Measurements from ENCODE around the gene ADISSP.

Gene ADISSP

DNA sequence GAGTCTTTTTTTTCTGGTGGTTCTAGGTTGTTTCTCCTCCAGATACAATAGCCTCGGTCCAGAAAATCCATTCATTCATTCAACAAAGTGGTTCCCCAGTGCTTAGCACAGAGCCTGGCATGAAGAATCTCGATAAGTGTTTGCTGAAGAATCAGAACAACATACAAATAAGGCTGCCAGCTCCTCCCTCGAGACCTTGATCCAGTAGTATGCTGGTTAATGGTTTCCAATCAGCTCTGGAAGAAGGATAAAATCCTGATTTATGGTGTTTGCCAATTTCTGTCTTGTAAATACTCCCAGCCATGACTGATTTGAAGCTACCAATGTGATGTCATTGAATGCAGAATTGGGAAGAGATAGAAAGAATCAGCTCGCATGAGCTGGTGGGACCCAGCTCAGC lies 31.8 kb downstream of the ADISSP start:
- no peak for DNase-seq

DNA sequence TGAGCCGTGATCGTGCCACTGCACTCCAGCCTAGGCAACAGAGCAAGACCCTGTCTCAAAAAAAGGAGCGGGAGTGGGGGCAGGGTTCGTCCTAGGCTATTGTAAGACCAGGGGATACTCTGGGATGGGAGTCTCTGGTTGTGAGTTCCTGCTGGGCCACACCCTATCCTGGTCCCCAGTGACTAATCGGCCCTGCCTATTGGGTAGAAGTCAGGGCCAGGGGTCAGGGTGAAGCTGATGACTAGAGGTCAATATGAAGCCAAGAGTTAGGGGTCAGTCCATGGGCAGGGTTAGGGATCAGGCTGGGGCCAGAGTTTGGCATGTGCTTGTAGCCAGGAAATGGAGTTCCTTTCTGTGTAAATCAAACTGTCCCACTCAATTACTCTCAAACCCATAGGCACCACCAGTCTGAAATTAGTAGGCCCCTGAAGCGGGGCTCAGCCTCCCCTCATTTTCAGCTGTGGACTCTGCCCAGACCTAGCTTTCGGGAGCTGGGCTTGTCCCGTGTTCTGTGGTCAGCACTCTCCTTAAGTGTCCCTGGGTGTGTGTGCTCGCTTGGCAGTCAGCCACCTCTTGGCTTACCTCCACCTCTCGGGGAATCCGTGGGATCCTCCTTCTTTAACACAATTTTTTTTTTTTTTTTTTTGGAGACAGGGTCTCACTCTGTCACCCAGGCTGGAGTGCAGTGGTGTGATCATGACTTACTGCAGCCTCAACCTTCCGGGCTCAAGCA lies 33.3 kb downstream of the ADISSP start:
- DNase-seq: no peak

DNA sequence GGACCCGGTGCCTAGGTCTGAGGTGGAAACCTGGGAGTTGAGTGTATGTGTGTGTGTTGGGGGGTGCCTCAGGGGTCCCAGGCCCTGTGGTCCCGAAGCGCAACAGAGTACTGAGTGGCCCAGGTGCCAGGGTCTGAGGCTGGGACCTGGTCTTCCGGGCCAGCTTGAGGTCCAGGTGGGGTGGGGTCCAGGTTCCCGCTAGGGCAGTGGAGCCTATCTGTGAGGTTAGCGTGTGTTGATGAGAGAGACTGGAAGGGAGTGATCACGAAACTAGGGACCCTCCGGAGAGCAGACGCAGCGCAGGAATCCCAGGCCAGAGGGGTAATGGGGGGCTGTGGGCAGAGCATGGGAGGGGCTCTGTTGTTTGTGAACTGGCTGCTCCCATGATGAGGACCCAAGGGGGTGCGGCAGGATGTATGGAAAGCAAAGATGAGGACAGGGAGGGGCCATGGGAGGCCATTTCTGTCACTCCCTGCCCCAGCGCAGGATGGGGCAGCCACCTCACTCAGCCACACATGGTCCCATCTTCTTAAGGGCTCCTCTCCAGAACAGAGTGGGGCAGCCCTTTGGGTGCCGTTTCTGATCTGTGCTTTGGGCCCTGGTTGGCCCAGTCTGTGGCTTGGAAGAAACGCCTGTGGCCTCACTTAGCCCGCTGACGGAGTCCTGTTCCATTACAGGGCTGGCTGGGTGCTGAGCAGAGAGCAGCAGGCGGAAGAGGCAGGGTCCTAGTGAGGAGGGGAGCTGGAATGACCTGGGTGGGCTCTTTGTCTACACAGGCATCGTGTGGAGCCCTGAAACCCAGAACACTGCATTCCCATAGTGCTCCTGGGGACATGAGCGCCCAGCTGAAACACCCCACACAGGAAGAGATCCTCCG lies 34.2 kb downstream of the ADISSP start:
- DNase-seq: no peak

DNA sequence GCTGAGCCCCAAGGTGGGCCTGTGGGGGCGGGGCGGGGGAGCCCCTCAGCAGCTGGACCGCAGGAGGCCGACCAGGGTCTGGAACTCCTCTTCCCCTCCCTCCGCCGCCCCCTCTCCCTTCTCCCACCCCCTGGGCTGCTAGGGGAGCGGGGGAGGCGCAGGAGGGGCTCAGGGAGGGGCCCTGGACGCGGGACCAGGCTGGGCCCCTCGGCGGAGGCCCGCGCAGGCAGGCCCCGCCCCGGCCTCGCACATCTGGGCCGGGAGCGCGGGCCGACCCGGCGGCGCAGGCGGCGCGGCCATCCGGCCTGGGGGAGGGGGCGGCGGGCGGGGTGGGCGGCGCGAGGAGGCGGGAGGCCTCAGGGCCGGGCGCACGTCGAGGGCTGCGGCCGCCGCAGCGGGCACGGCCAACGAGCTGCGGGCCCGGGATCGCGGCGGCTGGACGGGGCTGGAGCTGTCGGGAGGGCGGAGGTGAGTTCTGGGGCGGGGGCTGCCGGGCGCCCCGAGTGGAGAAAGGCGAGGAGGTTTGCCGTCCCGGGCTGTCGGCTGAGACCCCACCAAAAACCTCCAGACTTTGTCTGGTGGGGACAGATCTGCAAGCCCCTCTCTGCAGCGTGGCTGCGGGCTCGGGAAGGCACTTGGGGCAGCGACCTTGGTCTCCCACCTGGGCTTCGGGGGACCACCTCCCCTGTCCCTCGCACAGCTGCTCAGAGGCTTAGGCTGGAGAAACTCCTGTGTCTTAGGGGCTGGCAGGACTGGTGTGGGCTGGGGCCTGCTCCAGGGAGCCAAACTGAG lies 35.0 kb downstream of the ADISSP start, which contains the start of gene HSPA12B:
Gene HSPA12B (plus strand): TSS at position 359 of the 792 bp plus-strand sequence. CDS start 5,990 bp downstream, outside the sequence.
- no peak for DNase-seq

DNA sequence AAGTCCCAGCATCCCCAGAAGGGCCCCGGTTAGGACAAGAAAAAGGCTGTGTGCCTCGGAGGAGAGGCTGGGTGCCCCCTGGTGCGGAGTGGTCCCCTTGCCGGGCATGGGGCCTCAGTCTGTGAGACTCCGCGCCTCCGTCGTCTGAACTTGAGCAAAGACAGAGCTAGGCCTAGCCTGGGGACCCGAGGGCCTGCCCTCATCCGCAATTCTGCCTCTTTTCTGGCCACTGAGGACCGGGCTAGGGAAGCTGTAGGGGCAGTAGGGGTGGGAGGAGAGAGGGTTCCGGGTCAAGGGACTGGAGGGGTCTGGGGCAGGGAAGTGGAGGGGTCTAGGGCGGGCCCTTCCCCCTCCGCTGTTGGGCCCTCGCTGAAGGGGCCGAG lies 35.6 kb downstream of the ADISSP start:
- DNase-seq: no peak

DNA sequence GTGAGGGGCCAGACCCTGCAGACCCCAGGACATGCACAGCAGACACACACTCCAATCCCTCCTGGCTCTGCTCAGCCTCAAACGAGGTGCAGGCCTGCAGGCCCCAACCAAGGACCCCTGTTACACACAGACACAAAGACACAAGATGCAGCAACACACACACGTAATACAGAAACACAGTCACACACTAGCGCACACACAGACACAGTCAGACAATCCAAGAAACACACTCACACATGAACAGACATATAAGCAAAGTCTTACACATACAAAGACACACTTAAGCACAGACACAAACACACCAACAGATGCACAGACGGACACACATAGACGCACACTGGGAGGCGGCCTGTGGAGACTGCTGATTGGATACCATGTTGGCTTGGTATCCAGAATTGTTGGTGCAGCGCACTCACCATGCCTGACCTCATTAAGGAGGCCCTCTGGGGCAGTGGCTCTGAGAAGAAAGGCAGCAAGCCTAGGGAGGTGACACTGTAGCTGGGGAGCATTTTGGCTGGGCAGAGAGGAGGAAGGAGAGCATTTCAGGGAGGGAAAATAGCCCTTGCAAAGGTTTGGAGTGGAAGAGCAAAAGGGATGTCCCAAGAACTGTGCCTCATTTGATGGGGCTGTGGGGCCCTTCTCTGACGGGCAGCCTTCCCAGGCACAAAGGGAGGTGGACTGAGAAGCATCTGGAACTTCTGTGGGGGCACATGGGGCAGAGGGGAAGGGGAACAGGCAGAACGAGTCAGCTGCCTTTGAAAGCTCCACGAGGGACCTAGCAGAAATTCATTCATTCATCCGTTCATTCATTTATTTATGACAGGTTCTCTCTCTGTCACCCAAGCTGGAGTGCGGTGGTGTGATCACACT lies 36.5 kb downstream of the ADISSP start:
- no peak for DNase-seq

DNA sequence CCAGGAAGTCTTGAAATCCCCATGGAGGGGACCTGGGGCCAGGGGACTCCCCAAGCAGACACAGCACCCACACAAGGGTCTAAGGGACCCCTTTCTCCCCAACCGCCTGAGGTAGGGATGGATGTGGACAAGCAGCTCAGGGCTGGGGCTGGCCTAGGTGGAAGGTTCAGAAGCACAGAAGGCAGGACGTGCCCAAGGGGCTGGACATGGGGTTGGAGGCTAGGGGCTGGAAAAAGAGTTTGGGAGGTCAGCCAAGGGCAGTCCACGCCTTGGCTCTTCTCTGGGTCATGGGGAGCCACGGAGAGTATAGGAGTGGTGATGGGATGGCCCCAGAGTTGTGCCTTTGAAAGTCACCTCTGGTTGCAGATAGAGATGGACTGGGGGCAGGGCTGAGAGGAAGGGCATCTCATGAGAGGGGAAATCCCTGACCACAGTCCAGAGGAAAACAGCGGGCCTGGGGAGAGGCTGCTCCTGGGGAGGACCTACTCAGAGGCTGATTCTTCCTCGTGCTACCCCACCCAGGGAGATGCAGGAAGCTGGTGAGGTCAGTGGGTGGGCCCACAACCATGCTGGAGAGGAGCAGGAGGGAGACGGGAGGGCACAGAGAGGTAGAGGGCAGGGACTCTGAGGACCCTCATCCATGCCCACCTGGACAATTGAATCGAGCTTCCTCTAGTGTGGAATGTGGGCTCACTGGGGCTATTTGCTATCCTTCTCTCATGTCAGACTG lies 37.6 kb downstream of the ADISSP start:
- no peak for DNase-seq

DNA sequence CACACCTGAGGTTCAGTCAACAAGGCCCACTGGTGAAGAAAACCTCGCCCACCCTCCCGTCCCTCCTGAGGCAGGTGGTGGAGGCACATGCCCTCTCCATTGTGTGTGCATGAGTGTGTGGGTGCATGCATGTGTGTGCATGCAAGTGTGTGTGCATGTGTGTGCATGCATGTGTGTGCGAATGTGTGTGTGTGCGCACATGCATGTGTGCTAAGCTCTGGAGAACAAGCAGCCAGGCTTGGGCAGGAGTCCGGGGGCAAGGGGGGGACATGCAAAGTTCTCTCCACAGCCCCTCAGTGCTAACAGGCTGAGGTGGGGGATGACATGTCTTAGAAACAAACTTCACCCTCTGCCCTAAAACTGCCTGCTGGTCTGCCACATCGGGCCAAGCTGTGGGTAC lies 38.2 kb downstream of the ADISSP start:
- no peak for DNase-seq

DNA sequence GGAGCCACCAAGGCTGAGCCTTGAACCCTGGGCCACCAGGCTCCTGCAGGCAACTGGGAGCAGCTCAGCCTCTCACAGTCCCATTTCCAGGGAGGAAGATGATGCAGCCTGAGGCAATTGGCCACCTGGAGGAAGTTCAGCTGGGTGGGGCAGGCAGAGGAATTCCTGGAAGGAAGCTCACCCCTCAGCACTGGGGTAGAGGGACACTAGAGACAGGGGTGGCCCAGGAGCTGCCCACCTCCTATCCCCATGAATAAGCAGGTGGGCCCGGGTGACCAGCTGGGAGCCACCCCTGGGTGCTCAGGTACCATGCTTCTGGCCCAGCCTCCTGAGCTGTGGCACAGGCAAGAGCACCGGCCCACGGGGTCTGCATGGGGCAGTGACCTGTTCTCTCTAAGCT lies 38.7 kb downstream of the ADISSP start:
- no peak for DNase-seq

DNA sequence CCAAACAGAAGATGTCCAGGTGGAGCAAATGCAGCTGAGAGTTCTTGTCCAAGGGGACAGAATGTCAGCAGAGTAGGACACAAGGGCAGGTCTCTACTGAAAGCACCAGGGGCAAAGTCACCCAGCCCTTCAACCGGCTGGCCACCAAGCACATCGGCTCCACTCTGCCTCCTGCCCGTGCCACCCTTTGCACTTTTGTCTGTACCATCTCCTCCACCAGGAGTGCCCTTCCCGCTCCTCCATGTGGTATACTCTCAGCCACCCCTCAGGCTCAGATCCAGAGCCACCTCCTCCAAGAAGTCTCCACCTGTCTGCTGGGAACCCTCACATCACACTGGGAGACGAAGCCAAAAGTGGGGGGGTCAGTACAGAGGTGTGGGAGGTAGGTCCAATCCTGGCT lies 39.2 kb downstream of the ADISSP start:
- DNase-seq: no peak

DNA sequence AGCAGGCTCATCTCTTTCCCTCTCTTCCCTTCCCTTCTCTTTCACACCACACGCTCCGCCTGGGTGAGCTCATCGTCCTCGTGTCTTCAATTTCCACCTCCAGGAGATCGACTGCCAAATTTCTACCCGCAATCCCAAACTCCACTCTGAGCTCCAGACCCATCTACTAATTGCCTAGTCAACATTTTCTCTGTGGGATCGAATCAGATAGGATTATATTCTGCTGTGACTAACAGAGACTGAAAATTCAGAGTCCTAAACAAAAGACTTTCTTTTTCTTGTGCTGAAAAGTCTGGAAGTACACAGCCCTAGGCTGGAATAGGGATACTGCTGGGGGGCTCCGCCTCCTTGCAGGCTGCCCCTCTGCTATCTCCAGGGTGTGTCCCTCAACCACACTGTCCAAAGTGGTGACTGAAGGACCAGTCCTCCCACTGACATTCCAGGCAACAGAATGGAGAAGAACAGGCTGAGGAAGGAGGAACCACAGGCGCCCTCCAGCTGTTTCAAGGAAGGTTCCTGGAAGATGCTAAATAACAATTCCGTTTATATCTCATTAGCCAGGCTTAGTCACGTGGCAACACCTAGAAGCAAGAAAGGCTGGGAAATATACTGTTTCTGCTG lies 40.0 kb downstream of the ADISSP start:
- DNase-seq: no peak

DNA sequence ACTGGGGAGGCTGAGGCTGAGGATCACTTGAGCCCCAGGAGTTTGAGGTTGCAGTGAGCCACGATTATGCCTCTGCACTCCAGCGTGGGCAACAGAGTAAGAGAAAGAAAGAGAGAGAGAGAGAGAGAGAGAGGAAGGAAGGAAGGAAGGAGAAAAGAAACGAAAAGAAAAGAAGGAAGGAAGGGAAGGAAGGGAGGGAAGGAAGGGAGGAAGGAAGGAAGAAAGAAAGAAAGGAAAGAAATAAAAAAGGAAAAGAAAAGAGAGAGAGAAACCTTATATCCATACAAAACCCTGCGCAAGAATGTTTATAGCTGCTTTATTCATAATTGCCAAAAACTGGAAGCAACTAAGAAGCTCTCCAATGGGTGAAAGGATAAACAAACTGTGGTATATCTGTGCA lies 43.2 kb downstream of the ADISSP start:
- no peak for DNase-seq

DNA sequence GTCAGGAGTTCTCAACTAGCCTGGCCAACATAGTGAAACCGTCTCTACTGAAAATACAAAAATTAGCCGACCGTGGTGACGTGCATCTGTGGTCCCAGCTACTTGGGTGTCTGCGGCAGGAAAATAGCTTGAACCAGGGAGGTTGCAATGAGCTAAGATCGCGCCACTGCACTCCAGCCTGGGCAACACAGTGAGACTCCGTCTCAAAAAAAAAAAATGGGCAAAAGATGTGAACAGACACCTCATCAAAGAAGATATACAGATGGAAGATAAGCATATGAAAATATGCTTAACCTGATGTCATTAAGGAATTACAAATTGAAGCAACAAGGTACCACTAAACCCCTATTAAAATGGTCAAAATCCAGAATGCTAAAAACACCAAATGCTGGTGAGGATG lies 44.3 kb downstream of the ADISSP start:
- DNase-seq: no peak

DNA sequence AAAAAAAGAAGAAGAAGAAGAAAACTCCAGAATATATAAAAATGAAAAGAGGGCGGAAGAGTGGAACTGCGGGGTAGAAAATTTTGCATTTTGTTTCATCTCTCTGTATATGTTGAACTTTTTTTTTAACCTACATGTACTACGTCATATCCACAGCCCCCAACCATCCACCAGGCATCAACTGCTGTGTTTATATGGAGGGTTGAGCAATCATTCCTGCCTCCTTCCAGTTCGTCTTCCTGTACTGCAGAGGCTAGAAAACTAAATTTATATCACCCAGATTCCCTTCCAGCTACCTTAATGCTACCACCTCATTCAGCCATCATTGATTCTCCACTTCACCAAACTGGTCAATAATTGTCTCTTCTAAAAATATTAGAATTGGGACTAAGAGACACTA lies 45.6 kb downstream of the ADISSP start:
- DNase-seq: no peak

DNA sequence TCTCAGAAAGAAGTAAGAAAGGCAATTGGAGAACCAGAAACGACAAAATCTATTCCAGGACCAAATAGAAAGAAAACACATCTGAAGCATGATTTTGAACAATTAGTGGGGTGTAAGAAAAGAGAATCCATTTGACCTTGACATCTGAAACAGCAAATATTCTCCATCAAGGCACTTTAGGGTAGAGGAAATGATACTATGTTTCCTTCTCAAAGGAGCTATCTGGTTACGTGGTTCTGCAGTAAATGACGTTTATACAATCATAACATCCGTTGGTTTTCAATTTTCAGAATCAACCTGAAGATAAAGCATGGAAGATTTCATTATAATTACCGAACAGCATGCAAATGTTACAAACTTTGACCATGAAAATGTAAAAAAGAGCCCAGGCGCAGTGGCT lies 46.9 kb downstream of the ADISSP start:
- no peak for DNase-seq

DNA sequence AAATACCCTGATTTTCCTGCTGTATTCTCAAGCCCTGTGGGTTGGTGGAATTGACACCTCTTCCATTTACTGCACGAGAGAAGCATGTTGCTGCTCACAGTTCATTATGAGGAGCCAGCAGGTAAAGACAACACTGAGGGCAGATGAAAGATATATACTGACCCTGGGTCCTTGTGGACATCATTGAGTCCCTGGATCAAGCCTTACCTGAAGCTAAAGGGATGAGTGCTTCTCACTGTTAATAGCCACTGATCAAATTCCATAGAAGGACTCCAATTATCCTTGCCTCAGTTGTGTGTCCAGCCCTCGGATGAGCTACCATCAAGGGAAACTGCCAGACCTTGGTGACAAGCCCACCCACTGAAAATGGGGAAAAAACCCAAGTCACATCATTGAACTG lies 47.5 kb downstream of the ADISSP start:
- no peak for DNase-seq

DNA sequence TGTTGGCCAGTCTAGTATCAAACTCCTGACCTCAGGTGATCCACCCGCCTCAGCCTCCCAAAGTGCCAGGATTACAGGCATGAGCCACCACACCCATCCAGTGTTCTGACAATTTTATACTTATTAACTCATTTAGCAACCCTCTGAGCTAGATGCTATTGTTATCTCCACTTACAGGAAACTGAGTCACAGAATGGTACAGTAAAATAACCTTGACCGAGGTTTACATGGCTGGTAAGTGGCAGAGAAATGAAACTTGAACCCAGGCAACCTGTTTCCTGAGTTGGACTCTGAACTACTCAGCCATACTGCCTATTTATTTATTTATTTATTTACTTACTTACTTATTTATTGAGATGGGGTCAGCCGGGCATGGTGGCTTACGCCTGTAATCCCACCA lies 48.5 kb downstream of the ADISSP start:
- no peak for DNase-seq

DNA sequence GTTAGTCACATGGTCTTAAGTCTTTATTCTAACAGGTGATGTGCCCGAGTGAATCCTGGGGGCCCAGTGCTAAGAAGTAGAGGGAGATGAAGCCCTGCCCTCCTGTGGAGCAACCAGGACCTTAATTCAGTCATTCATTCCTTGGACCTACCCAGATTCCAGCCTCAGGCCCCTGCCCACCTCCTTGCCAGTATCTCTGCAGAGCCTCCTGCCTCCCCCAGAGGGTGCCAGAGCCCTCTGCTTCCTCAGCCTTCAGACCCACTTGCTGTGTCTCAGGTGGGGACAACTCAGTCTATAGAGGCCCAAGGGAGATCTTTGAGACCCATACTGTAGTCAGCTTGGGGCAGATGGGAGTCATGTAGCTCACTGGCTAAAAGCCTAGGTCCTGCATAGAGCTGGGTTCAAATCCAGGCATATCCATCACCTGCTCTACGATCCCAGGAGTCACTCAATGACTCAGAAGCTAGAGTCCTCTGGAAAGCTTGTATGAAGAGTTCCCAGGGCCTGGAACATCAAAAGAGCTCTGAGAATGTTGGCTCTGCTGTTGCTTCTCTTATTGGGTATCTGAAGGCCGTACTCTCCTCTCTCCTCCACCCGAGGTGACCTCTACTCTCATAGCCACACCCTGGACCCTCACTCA lies 51.2 kb downstream of the ADISSP start:
- DNase-seq: no peak

DNA sequence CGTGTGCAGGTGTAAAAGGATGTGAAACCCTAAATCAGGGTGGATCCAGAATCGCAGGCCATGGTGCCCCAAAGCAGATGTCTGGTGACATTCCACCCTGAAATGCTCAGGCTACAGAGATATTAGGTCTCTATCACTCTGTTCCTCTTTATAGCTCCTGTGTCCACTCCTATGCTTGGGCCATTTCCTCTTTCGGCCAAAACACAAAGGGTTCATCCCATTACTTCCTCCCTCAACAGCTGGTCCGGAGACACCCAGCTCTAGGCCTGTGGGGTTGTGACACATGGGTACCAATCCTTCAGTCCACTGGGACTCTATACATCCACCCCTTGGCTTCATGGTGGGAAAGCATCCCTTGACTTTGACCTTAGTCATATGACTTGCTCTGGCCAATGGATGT lies 53.5 kb downstream of the ADISSP start:
- peak in 1 of 2 donors; percentile 14 for DNase-seq

DNA sequence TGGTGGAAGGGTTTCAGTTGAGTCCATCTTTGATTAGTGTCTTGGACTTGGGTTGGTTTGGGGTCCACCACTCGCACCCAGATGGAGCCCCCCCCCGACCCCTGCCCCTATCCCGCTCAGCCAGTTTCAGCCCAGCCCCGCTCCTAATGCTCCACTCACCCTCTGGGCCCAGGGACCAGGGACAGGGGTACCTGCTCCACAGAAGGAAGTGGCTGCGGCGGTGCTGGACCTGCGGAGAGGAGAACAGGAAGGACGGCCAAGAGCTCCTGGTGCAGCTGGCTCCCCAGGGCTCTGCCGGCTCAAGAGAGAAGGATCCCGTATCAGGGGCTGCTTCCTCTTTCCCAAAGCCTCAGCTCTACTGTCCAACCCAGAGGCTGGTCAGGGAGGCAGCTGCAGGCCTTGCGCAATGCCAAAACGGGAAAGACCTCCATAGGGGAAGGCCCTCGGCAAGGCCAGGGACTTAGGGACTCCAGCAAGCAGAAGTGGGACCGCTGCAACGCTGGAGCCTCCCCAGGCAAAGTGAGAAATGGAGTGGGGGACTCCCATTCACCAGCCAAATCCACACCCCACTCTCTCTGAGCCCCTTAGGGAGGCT lies 55.2 kb downstream of the ADISSP start, which contains the start of gene SIGLEC1:
Gene SIGLEC1 (minus strand): TSS at position 322 of the 595 bp plus-strand sequence. CDS start 5,472 bp downstream, outside the sequence.
- DNase-seq: peak in 1 of 2 donors; percentile 31
